GM18498 (cell line): ENCODE measurements around the gene BOD1L1.
A peak's percentile ranks its signal among the peaks of the same experiment; 100 is the strongest.

ENCODE experiments used
- ATAC-seq: cut with Tn5 transposase; IDR thresholded peaks from one replicate; pipeline ENCODE4 v1.9.1; 2021; ENCODE audit warnings: mild to moderate bottlenecking, moderate library complexity; ENCODE audit not compliant: unreplicated experiment

The BOD1L1 gene

GRCh38 chr4:13626492-13627177 is 890 bp downstream of the BOD1L1 start:
- ATAC-seq, result no peak

GRCh38 chr4:13618212-13618806 is 9.2 kb downstream of the BOD1L1 start:
- ATAC-seq, result no peak

GRCh38 chr4:13617801-13618200 is 9.7 kb downstream of the BOD1L1 start:
- no peak for ATAC-seq

DNA sequence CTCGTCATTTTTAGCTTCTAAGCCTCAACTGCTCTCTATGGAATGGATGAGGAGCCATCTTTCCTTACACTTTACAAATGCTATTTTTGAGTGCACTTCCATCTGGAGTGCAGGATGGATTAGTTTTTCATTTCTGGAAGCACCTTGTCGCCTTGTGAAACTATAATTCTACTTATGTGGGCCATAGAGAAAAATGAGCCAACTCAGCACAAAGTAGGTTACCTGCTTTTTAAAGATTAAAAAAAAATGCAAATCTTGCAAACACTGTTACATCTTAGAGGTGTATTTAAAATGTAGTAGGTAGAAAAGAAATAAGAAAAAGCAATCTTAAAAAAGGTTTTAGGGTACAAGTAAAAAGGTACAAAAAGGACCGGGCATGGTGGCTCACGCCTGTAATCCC is 10.9 kb downstream of the BOD1L1 start:
- no peak for ATAC-seq

GRCh38 chr4:13615161-13615560 is 12.4 kb downstream of the BOD1L1 start:
- peak; percentile 68 for ATAC-seq

DNA sequence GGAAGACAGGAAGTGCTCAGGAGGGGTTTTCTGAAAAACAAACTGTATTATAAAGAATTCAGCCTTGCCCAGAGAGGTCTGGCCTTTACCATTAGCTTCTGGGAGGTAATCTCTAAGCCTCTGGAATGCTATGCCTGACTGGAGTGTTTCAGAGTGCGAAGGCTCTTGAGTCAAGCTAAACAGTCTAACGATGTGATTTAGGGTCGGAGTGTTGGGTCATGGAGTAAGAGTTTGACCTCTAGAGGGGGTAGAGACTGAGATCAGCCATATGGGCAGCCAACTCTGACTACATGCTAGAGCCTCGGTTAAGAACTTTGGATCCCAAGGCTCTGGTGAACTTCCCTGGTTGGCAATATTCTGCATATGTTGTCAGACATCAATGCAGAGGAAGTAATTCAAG is 15.0 kb downstream of the BOD1L1 start:
- ATAC-seq, result no peak

GRCh38 chr4:13611283-13611842 is 16.2 kb downstream of the BOD1L1 start:
- peak; percentile 96 for ATAC-seq

GRCh38 chr4:13605330-13605729 is 22.2 kb downstream of the BOD1L1 start:
- no peak for ATAC-seq

DNA sequence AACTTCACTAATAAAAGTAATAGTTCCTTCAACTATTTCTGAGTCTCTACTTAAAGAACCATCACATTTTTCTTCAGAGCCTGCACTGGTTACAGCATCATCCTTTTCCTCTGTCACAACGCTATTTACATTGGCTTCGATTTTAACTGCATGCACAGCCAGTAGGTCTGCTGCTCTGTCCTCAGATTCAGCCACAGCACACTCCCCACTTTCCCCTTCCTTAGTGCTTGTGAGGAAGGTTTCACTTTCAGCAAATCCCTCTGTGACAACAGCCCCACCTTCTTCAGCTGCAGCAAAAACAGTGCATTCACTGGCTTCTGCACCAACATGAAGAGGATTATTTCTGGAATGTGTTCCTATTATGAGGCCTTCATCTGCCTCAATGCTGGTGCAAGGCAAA is 25.7 kb downstream of the BOD1L1 start:
- no peak for ATAC-seq

DNA sequence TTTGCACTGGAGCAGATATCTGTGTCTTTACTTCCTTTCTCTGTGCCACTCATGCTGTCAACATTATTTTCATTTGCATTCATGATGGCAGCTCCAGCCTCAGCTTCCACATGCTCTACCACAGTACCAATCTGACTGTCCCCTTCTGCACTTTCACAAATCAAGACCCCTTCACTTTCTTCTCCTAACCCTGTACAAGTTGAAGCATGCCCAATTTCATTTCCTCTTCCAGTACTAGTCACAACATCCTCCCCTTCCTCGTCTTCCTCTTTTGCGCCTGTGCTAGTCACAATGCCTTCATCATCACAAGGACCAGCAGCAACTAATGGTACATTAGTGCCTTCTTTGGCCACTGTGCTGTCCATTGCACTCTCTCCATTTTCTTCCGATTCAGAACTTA is 26.5 kb downstream of the BOD1L1 start:
- peak; percentile 80 for ATAC-seq

DNA sequence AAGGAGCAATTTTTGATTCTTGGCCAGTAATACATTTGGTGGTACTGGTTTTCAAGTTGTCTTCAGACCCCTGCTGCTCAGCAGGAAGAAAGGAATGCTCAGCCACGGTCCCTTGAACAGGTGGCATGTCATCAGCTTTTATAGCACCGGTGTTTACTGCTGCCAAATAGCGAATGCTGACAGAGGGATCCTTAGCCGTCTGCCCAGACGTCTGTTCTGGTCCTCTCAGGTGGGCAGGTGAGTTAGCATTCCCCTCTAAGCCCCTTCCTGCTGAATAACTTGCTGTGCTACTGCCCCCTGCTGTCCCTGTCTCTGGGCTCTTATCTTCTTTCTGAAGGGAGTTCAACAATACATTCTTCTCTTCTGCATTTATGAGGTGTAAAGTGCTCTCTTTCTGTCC is 28.4 kb downstream of the BOD1L1 start:
- no peak for ATAC-seq

- ATAC-seq, result no peak
These were observed 29.9 kb downstream of the BOD1L1 start for GRCh38 chr4:13597604-13598003.

DNA sequence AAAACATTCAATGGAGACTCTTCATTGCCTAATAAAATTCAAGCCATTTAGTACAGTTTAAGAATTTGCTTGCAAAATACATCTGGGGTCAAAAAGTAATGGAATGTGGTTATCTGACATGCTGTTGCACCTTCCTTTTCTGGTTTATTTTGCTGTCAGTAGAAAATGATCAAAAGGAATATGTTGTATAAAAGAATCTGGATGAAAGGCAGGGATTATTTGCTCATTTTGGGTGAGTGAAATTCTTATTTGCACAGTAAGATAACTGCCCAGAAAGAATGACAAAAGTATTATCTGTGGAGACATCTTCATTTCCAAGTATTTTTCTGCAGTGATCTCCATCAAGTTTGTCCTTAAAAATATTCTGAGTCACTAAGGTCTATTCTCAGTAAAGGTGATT is 30.4 kb downstream of the BOD1L1 start:
- ATAC-seq, result no peak

- no peak for ATAC-seq
These were observed 35.3 kb downstream of the BOD1L1 start for GRCh38 chr4:13592220-13592619.

DNA sequence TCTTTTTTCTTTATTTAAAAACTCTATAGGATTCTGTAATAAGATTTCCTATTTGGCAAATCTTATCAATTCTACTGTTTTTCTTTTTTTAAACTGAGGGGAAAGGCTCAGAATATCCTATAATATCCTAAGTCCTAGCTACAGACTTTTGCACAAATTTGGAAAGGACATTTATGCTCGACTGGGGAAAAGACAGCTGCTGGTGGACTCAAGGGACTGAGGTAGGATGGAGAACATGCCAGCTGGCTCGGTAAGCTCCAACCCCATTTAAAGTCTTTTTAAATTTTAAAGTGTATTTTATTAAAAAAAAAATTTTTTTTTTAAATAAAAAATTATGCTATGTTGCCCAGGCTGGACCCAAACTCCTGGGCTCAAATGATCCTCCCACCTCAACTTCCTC is 36.8 kb downstream of the BOD1L1 start:
- no peak for ATAC-seq

- ATAC-seq, result no peak
These were observed 38.6 kb downstream of the BOD1L1 start for GRCh38 chr4:13588954-13589353.

- no peak for ATAC-seq
These were observed 43.0 kb downstream of the BOD1L1 start for GRCh38 chr4:13584481-13584880.

DNA sequence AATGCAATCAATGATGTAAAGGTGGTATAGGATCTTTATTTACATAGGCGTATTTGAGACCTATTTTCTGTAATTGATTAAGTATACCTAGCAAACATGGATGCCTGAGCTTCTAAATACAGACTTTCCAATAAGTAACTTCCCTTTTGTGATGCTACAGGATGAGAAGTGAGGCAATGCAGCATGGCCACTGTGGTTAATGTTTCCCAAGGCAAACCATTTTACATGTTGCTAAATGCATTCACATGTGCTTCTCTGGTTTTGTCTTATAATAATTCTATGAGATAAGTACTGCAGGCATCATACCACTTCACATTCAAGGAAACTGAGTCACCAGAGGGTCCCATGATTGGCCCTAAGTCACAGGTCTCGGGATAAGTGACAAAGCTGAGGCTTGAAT is 47.5 kb downstream of the BOD1L1 start:
- no peak for ATAC-seq

DNA sequence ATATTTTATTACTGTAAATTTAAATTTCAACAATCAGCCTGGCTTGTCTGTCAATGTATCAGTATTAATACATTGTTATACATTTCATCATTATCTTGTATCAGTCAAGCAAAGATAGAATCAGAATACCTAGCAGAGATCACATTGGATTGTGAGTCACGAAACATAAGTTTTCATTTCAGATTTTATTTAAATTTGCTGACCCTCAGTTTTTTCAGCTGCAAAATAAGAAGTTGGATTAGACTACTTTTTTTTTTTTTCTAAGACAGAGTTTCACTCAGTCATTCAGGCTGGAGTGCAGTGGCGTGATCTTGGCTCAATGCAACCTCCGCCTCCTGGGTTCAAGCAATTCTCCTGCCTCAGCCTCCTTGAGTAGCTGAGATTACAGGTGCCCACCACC is 49.9 kb downstream of the BOD1L1 start:
- no peak for ATAC-seq

- ATAC-seq, result no peak
These were observed 56.6 kb downstream of the BOD1L1 start for GRCh38 chr4:13570916-13571315.

DNA sequence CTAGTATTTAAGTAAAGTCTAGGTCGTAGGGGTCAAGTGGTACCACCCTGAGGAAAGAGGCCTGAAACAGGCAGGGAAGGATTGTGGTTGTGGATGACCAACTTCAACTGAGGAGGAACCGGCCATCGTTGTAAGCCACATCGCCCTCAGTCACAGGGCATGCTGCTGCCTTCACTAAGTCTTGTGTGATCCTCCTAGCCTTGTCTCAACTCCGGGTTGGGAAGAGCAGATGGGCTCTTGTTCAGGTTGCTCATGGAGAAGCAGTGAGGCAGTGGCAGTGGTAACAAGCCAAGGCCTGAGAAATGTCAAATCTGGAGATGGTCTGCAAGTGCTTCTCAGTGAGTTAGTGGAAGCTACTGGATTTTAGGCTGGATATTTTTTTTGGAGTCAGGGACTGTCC is 60.4 kb downstream of the BOD1L1 start:
- ATAC-seq, result no peak

GRCh38 chr4:13562876-13563275 is 64.6 kb downstream of the BOD1L1 start:
- ATAC-seq, result no peak

DNA sequence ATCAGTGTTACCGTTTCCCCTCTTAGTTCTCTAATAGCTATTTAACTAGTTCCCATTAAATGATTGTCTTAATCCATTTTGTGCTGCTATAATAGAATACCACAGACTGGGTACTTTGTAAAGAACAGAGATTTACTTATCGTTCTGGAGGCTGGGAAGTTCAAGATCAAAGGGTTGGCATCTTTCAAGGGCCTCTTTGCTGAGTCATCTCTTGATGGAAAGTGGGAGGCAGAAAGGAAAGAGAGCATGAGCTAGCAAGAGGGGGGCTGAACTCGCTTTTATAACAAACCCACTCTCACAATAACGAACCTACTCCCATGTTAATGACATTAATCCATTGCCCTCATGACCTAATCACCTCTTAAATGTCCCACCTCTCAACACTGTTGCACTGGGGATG is 65.9 kb downstream of the BOD1L1 start:
- ATAC-seq, result no peak
